ENCODE measurements around the gene C3orf20. TPM values are rescaled to one million over a fixed set of nuclear protein-coding genes. Genes with fewer than 3 reads are reported as not detected.

C3orf20 gene
- total and polyA plus RNA-seq, 9 of the 15 experiments (the other 6 are each of a cell fraction or from before 2014, with no cell fraction given): 0.04 TPM; not detected in 8

DNA sequence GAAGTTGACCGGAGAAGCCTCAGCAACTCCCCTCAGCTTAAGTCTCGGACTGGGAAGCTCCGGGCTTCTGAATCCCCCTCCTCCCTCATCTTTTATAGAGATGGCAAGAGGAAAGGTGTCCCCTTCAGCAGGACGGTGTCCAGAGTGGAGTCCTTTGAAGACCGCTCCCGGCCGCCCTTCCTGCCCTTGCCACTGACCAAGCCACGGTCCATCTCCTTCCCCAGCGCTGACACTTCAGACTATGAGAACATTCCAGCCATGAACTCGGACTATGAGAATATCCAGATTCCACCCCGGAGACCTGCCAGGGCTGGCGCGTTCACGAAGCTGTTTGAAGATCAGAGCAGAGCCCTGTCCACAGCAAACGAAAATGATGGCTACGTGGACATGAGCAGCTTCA lies 146.2 kb downstream of the C3orf20 start:
- in situ Hi-C loops (cut with MboI): no loop called here
- no peak for FAIRE-seq
- H3K27ac ChIP-seq (ENCODE audit: extremely low read depth, low read depth, low read length): no peak overlapping the region
- BruUV-seq (replicated peaks): no TSS peak
- peaks cover 0 to 4% of the 10 kb centered on the region in 2 experiments; a peak in 1 of 5 replicates for H3K4me1 ChIP-seq (replicated peaks in 1 of 2; ENCODE audit: control insufficient read depth in 2 of 2, insufficient read depth in 2 of 2, low read length in 2 of 2)
- TF ChIP-seq MTA3 (IDR thresholded peaks at IDR 0.05; ENCODE audit: borderline replicate concordance) (no peak), ZNF239 (CRISPR knock-in tag; IDR thresholded peaks at IDR 0.05) (no peak), ZNF778 (CRISPR knock-in tag; IDR thresholded peaks at IDR 0.05) (no peak), FOS (IDR thresholded peaks at IDR 0.05; ENCODE audit: extremely low read depth, insufficient read length) (no peak), ZNF586 (CRISPR knock-in tag; conservative IDR thresholded peaks at IDR 0.05) (no peak), ZC3H8 (IDR thresholded peaks at IDR 0.05) (no peak), ZNF184 (CRISPR knock-in tag; IDR thresholded peaks at IDR 0.05) (no peak), ZNF197 (CRISPR knock-in tag; IDR thresholded peaks at IDR 0.05; ENCODE audit: low read depth) (no peak)
- TF ChIP-seq, protein P1, sequence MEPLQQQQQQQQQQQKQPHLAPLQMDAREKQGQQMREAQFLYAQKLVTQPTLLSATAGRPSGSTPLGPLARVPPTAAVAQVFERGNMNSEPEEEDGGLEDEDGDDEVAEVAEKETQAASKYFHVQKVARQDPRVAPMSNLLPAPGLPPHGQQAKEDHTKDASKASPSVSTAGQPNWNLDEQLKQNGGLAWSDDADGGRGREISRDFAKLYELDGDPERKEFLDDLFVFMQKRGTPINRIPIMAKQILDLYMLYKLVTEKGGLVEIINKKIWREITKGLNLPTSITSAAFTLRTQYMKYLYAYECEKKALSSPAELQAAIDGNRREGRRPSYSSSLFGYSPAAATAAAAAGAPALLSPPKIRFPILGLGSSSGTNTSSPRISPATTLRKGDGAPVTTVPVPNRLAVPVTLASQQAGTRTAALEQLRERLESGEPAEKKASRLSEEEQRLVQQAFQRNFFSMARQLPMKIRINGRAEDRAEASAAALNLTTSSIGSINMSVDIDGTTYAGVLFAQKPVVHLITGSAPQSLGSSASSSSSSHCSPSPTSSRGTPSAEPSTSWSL (CRISPR knock-in tag; IDR thresholded peaks at IDR 0.05; ENCODE audit: borderline replicate concordance): no peak
- TF ChIP-seq, protein P2, sequence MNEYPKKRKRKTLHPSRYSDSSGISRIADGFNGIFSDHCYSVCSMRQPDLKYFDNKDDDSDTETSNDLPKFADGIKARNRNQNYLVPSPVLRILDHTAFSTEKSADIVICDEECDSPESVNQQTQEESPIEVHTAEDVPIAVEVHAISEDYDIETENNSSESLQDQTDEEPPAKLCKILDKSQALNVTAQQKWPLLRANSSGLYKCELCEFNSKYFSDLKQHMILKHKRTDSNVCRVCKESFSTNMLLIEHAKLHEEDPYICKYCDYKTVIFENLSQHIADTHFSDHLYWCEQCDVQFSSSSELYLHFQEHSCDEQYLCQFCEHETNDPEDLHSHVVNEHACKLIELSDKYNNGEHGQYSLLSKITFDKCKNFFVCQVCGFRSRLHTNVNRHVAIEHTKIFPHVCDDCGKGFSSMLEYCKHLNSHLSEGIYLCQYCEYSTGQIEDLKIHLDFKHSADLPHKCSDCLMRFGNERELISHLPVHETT (CRISPR knock-in tag; conservative IDR thresholded peaks at IDR 0.05 in 1 of 2, IDR thresholded peaks at IDR 0.05 in 1 of 2): no peak
- TF ChIP-seq, protein P3, sequence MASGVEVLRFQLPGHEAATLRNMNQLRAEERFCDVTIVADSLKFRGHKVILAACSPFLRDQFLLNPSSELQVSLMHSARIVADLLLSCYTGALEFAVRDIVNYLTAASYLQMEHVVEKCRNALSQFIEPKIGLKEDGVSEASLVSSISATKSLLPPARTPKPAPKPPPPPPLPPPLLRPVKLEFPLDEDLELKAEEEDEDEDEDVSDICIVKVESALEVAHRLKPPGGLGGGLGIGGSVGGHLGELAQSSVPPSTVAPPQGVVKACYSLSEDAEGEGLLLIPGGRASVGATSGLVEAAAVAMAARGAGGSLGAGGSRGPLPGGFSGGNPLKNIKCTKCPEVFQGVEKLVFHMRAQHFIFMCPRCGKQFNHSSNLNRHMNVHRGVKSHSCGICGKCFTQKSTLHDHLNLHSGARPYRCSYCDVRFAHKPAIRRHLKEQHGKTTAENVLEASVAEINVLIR (CRISPR knock-in tag; IDR thresholded peaks at IDR 0.05): no peak
- no peak for ATAC-seq
- no peak overlapping the region for H3K9ac ChIP-seq (ENCODE audit: insufficient read depth in 1 of 2, low read depth in 2 of 2, low read length in 2 of 2)
- H3K9me3 ChIP-seq (replicated peaks; ENCODE audit: control insufficient read depth, insufficient read depth, low read depth, low read length): no peaks in the 10 kb centered on the region
- POLR2A ChIA-PET: interaction anchor here (0.6 to 1.1 kb wide), 3 partner anchors 40 to 163 kb away, joined by 3 to 6 read pairs (median 3); no protein-coding TSS in a partner anchor
- no peaks in the 10 kb centered on the region for H3K36me3 ChIP-seq (ENCODE audit: control insufficient read depth, insufficient read depth, low read length)
- H3K79me2 ChIP-seq (ENCODE audit: control insufficient read depth, insufficient read depth, low read length): no peaks in the 10 kb centered on the region
- under 1% methylated on average over 16 of the region's 16 CpGs for WGBS (ENCODE audit: insufficient coverage, low coverage, missing lambda C conversion rate)
- peaks cover 79 to 82% of the 10 kb centered on the region in 2 experiments for H3K27me3 ChIP-seq (ENCODE audit: control insufficient read depth in 2 of 2, insufficient read depth in 2 of 2, low read length in 2 of 2)
- peaks cover 21% of the 10 kb centered on the region for H4K20me1 ChIP-seq (replicated peaks; ENCODE audit: control insufficient read depth, insufficient read depth, low read length)
- no peak overlapping the region for H3K4me2 ChIP-seq (ENCODE audit: insufficient read depth, low read length)
- DNase-seq (ENCODE audit: extremely low read depth in 1 of 4, low spot score in 3 of 4): no peak
- no peak overlapping the region for H3K4me3 ChIP-seq
- H3K9me1 ChIP-seq (ENCODE audit: control insufficient read depth, insufficient read depth, low read length): no peaks in the 10 kb centered on the region
- CTCF ChIA-PET (ENCODE audit: low intra/inter-chr PET ratio): no interaction called here
- no peak overlapping the region for H2AFZ ChIP-seq (ENCODE audit: low read depth, low read length)
- intact Hi-C loops (cut with micrococcal nuclease): no loop called here
